ENCODE data around the gene FERD3L. TPM values are rescaled to one million over a fixed set of nuclear protein-coding genes. Genes with fewer than 3 reads are reported as not detected.

The FERD3L gene
- total RNA-seq, 1 donor from 2014 or later = 0.96 TPM

DNA sequence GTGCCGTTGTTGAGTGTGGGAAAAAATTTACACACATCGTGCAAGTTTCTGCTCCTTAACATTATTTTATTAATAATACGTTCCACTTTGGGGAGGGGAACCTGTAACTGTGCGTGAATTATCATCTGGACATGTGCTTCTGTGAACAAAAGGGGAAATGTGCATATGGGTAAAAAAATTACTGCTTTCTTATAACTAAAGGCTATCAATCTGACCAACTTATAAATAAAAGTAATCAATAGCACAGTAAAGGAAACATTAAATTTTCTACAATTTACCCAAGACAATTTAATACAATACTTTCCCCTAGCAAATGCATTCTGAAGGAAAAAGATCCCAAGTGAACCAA is 32.2 kb downstream of the FERD3L start:
- DNase-seq = no peak
- TF ChIP-seq CTCF (IDR thresholded peaks at IDR 0.05; ENCODE audit: partially characterized antibody, unreplicated experiment) = no peak
- Mint-ChIP-seq H3K27ac (ENCODE audit: unreplicated experiment) (no peak overlapping the region), H3K4me1 (ENCODE audit: low read depth, unreplicated experiment) (peaks cover 13% of the 10 kb centered on the region), H3K4me3 (ENCODE audit: unreplicated experiment) (no peak overlapping the region), H3K9me3 (ENCODE audit: unreplicated experiment) (peaks cover 21% of the 10 kb centered on the region), H3K36me3 (ENCODE audit: unreplicated experiment) (no peaks in the 10 kb centered on the region), H3K27me3 (ENCODE audit: unreplicated experiment) (peaks cover 48% of the 10 kb centered on the region)

GRCh38 chr7:19112274-19113001 is 32.8 kb downstream of the FERD3L start:
- peaks cover 18% of the 10 kb centered on the region for H3K4me1 Mint-ChIP-seq (ENCODE audit: low read depth, unreplicated experiment)
- H3K27me3 Mint-ChIP-seq (ENCODE audit: unreplicated experiment) = peaks cover 54% of the 10 kb centered on the region
- H3K27ac Mint-ChIP-seq (ENCODE audit: unreplicated experiment) = no peak overlapping the region
- peaks cover 21% of the 10 kb centered on the region for H3K9me3 Mint-ChIP-seq (ENCODE audit: unreplicated experiment)
- H3K36me3 Mint-ChIP-seq (ENCODE audit: unreplicated experiment) = no peaks in the 10 kb centered on the region
- no peak overlapping the region for H3K4me3 Mint-ChIP-seq (ENCODE audit: unreplicated experiment)
- no peak for DNase-seq
- TF ChIP-seq CTCF (IDR thresholded peaks at IDR 0.05; ENCODE audit: partially characterized antibody, unreplicated experiment) = no peak

GRCh38 chr7:19111474-19112273 is 33.5 kb downstream of the FERD3L start:
- TF ChIP-seq CTCF (IDR thresholded peaks at IDR 0.05; ENCODE audit: partially characterized antibody, unreplicated experiment) = no peak
- H3K36me3 Mint-ChIP-seq (ENCODE audit: unreplicated experiment) = no peaks in the 10 kb centered on the region
- H3K27me3 Mint-ChIP-seq (ENCODE audit: unreplicated experiment) = peaks cover 60% of the 10 kb centered on the region
- no peak overlapping the region for H3K4me3 Mint-ChIP-seq (ENCODE audit: unreplicated experiment)
- peaks cover 24% of the 10 kb centered on the region for H3K4me1 Mint-ChIP-seq (ENCODE audit: low read depth, unreplicated experiment)
- H3K27ac Mint-ChIP-seq (ENCODE audit: unreplicated experiment) = no peak overlapping the region
- H3K9me3 Mint-ChIP-seq (ENCODE audit: unreplicated experiment) = peaks cover 23% of the 10 kb centered on the region
- no peak for DNase-seq

- Mint-ChIP-seq H3K4me3 (ENCODE audit: unreplicated experiment) (no peak overlapping the region), H3K27ac (ENCODE audit: unreplicated experiment) (no peak overlapping the region), H3K36me3 (ENCODE audit: unreplicated experiment) (no peaks in the 10 kb centered on the region), H3K4me1 (ENCODE audit: low read depth, unreplicated experiment) (peaks cover 22% of the 10 kb centered on the region), H3K9me3 (ENCODE audit: unreplicated experiment) (peaks cover 20% of the 10 kb centered on the region), H3K27me3 (ENCODE audit: unreplicated experiment) (peaks cover 59% of the 10 kb centered on the region)
- TF ChIP-seq CTCF (IDR thresholded peaks at IDR 0.05; ENCODE audit: partially characterized antibody, unreplicated experiment) = no peak
- no peak for DNase-seq
These were observed 34.4 kb downstream of the FERD3L start for GRCh38 chr7:19110776-19111175.

Measured in glutamatergic neuron (in vitro differentiated cells).